OCI-LY7 (cell line): ENCODE results near the gene ITGAV.

ENCODE experiments used
- CTCF ChIP-seq: fragments of 200-600 bp; sonication (generic); conservative IDR thresholded peaks from 2 replicates; pipeline ENCODE4 v1.5.1; 2014; ENCODE audit warnings: mild to moderate bottlenecking, antibody characterized with exemption, low read length, moderate library complexity, mixed read lengths
- EZH2phosphoT487 ChIP-seq: fragments of 200-600 bp; sonication (generic); IDR thresholded peaks from 2 replicates; pipeline ENCODE4 v1.6.1; 2018; ENCODE audit warnings: low read depth, borderline replicate concordance, mild to moderate bottlenecking, mixed run types, antibody characterized with exemption, low read length, moderate library complexity, mixed read lengths

- TF ChIP-seq CTCF: no peak
- TF ChIP-seq EZH2phosphoT487: no peak
Observed at GRCh38 chr2:186726938-186727337, 137.1 kb downstream of the ITGAV start.
